ENCODE results near the gene NES.

Gene NES

DNA sequence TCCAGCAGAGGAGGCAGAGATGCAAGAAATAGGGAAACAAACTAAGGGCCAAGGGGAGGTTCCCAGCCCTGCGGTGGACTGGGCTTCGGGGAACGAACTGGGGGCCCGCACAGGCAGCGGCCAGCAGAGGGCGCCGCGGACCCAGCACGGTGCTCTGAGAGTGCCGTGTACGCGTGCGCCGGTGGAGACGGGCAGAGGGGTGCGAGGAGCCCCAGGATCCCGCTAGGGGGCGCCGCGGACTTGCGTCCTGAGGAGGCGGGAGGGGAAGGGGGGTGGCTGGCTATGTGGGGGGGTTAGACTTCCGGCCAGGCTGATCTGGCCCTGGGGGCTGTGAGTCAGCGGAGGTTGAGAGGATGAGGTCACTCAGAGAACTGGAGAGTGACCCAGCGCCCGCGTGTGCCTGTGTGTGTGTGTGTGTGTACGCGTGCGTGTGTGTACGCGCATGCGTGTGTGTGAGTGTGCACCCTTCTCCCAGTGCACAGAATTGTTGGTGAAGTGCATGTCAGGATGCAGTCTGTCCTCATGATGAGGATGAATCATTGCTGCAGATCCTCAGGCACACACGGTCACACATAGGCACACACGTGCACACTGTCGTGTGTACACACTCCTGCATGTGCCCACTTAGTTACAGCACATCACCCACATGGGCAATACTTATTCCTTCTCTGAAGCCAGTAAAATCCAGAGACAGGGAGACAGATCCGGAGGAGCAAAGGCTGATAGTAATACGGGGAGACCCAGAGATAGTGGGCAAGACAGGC lies 17.0 kb downstream of the NES start:
- DNase-seq, result peak; percentile 59

DNA sequence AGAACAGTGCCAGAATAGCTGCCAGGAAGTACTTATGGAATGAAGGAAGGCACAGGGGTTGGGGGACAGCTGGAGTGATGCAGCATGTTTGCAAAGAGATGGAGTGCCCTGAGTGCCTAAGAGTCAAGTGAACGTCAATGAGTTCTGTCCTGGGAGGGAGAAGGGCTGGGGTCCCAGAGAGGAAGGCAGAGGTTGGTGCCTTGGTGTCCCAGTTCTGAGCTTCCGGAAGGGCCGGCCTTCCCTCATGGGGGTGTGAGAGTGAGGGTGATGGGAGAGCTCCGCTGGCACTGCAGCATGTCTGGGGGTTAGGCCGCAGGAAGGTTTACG lies 17.6 kb downstream of the NES start:
- DNase-seq, result no peak

DNA sequence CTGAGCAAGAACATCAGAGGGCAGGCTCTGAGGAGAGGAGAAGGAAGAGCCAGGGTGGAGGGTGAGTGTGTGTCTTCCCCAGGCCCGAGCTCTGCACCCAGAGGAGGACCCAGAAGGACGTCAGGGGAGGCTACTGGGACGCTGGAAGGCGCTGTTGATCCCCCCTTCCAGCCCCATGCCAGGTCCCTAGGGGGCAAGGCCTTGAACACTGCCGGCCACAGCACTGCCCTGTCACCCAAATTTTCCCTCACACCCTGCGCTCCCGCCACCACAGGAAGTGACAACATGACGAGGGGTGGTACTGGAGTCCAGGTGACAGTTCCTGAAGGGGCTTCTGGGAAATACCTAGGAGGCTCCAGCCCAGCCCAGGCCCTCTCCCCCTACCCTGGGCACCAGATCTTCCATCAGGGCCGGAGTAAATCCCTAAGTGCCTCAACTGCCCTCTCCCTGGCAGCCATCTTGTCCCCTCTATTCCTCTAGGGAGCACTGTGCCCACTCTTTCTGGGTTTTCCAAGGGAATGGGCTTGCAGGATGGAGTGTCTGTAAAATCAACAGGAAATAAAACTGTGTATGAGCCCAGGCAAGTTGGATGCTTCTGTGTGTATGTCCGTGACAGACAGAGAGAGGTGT lies 18.1 kb downstream of the NES start:
- DNase-seq, result no peak

DNA sequence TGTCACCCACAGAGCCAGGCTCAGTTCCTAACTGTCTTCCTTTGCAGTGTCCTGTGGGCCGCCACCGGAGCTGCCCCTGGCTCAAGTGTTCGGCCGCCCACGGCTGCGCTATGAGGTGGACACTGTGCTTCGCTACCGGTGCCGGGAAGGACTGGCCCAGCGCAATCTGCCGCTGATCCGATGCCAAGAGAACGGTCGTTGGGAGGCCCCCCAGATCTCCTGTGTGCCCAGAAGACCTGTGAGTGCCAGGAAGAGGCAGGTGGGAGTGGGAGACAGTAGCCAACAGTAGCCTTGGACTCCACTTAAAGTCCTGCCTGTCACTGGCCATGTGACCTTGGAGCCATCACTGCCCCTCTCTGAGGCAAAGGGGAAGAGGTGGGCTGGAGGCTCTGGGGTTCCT lies 18.7 kb downstream of the NES start:
- DNase-seq, result no peak

DNA sequence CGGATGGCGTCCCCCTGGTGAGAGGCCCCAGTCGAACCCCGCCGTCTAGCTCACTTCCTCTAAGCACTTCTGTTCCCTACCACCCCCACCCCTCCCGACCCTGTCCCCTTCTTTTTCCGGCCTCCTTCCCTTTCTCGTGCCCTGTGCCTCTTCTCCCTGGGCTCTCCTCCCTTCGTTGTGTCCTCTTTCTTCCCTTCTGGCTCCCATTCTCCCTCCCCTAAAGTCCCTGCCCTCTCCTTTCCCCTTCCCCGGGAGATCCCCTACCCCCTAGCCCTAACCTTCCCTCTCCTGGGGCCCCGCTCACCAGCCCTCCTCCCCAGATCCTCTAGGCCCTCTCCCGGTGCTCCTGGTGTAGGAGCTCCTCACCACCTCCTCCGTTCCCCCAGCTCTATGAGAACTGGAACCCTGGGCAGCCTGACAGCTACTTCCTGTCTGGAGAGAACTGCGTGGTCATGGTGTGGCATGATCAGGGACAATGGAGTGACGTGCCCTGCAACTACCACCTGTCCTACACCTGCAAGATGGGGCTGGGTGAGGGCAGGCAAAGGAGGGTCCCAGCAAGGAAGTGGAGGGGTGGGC lies 19.4 kb downstream of the NES start:
- no peak for DNase-seq

DNA sequence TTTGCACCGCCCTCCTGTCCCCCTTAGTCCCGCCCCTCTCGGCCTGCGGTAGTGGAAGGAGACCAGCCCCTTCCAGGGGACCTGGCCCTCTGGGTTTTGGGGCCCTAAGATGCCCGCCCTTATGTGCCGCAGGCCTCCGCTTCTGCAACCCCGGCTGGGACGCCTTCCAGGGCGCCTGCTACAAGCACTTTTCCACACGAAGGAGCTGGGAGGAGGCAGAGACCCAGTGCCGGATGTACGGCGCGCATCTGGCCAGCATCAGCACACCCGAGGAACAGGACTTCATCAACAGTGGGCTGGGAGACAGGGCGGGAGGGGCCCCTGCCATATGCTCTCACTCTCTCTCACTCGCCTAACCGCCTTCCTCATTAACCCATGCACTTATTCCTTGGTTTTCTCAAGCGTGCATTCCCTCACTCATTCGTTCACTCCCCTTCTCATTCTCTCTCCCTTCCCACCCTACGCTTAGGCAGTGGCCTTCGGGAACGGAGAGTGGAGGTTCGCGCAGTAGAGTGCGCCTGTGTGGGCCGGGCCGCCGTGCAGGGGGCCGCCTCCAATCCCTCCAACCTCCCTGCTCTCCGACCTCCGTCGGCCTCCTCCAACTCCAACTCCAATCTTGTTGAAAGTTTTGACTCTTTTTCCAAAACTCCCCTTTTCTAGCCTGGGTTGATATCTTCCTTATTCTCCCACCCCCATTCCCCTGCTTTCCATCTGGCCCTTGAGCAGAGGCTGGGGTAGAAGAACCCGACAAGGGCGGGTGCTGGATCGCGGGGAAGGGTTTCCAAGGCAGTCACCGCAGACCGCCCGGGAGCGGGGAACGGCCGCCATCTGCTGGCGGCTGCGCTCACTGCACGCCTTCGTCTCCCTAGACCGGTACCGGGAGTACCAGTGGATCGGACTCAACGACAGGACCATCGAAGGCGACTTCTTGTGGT lies 20.1 kb downstream of the NES start:
- peak; percentile 28 for DNase-seq

DNA sequence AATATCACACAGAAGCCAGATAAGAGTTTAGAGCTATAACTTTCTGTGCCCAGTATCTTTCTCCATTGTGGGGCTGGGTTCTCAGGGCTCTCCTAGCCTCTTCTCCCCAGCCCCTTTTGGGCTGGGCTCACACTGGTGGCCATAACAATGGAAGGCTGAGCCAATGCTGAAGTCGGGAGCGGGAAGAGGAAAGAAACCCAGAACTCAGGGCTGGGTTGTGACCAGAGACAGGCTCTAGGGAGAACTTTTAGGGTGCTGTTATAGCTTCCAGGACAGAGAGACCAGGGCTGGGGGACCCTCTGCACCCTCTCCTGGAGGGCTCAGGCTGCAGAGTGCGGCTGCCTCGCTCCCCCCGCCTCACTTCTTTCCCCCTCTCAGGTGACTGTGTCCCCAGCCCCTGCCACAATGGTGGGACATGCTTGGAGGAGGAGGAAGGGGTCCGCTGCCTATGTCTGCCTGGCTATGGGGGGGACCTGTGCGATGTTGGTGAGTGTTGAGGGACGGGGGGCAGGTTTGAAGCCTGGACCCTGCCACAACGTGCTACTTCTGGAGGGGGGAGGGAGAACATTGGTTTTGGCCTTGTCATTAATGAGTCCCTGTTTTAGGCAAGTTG lies 21.2 kb downstream of the NES start:
- DNase-seq, result no peak

DNA sequence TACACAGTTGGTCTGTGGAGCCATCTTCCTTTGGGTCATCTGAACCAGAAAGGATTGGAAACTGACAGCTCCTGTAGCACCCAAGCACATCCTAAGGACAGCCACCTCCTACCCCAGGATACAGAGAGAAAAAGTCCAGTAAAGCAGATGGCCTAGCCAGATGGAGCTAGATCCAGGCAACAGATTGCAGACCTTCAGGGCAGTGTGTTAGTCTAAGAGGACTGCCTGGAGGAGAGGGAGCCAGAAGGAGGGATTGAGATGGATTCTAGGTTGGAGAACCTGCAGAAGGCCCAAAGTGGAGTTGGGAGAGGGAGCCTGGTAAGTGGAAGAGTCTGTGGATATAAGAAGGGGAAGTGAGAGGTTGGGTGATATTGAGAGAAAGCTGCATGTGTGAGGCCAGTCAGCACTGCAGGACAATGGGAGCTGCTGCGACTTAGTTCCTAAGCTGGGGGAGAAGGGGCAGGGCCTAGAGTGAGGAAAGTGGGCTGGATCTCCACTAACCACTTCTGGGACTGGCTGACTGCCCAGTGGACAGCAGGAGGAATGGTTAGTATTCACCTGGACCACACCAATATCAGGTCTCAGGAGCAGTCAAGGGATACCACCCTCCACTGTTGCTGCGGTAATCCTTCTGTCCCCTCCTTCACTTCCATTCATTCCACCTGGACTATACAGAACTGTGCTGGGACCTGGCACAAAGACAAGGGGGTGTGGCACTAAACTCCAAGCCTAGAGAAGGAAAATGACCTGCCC lies 21.9 kb downstream of the NES start:
- DNase-seq, result no peak

DNA sequence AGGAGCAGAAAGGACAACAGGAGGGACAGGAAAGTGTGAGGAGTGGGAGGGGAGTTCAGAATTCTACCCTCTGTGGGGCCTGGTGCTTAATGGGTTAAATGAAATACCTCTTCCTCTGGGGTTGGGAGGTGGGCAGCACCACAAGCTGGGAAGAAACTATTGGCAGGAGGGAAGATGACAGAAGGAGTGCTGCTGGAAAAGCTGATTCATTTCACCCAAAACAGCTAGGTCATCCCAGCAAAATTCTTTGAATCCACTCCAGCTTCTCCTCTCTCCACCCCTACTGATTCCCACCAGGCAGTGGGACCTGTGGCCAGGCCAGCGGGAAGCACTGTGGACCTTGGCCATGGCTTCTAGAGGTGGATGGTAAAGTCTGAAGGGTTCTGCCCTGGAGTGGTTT lies 22.5 kb downstream of the NES start:
- no peak for DNase-seq

DNA sequence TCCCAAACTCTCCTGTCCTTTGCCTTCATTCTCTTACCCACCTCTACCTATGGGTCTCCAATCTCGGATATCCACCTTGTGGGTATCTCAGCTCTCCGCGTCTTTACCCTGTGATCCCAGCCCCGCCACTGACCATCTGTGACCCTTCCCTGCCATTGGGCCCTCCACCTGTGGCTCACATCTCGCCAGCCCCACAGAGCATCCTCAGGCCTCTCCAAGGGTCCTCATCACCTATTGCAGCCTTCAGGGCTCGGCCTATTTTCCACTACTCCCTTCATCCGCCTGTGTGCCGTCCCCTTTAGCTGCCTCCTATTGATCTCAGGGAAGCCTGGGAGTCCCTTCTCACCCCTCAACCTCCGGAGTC lies 24.2 kb downstream of the NES start:
- no peak for DNase-seq

DNA sequence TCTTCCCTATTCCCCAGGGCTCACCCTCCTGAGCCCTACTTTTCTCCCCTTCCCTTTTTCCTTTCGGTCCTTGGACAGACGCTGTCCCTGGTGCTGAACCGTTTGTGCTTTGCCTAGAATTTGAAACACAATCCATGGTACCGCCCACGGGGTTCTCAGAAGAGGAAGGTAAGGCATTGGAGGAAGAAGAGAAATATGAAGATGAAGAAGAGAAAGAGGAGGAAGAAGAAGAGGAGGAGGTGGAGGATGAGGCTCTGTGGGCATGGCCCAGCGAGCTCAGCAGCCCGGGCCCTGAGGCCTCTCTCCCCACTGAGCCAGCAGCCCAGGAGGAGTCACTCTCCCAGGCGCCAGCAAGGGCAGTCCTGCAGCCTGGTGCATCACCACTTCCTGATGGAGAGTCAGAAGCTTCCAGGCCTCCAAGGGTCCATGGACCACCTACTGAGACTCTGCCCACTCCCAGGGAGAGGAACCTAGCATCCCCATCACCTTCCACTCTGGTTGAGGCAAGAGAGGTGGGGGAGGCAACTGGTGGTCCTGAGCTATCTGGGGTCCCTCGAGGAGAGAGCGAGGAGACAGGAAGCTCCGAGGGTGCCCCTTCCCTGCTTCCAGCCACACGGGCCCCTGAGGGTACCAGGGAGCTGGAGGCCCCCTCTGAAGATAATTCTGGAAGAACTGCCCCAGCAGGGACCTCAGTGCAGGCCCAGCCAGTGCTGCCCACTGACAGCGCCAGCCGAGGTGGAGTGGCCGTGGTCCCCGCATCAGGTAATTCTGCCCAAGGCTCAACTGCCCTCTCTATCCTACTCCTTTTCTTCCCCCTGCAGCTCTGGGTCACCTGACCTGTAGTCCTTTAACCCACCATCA lies 24.8 kb downstream of the NES start:
- DNase-seq, result no peak

DNA sequence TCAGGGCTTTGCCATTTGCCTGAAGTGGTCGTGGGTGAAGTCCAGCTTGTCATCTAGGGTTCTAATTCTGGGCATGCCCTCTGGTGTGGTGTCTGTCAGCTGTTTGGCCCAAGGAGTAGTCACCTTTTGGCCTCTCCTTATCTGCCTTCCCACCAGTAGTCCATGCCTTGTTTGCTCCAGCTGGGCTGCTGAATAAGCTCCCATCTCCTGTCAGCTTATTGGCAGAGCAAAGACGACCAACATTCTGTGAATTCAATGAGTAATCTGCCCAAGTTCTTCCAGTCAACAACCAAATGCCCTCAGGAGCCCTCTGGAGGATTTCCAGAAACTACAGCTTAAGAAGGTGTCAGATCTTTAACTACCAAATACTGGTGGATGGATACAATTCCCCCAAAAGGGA lies 28.3 kb downstream of the NES start:
- no peak for DNase-seq

DNA sequence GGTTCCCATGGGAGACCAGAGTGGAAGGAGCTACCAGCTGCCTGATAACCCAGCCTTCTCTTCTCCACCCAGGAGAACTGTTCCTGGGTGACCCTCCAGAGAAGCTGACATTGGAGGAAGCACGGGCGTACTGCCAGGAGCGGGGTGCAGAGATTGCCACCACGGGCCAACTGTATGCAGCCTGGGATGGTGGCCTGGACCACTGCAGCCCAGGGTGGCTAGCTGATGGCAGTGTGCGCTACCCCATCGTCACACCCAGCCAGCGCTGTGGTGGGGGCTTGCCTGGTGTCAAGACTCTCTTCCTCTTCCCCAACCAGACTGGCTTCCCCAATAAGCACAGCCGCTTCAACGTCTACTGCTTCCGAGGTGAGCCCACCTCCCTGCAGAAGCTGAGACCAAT lies 28.7 kb downstream of the NES start:
- no peak for DNase-seq

DNA sequence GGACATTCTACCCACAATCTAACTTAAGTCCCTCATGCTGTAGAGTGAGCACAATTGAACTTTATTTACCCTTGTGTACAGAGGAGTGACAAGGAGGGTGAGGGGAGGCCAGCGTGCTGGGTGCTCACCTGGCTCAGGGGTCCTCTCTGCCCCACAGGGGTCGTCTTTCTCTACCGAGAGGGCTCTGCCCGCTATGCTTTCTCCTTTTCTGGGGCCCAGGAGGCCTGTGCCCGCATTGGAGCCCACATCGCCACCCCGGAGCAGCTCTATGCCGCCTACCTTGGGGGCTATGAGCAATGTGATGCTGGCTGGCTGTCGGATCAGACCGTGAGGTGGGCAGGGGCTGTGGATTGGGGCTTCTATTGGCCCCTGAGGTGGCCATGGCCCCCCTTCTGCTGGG lies 29.9 kb downstream of the NES start:
- DNase-seq, result no peak

DNA sequence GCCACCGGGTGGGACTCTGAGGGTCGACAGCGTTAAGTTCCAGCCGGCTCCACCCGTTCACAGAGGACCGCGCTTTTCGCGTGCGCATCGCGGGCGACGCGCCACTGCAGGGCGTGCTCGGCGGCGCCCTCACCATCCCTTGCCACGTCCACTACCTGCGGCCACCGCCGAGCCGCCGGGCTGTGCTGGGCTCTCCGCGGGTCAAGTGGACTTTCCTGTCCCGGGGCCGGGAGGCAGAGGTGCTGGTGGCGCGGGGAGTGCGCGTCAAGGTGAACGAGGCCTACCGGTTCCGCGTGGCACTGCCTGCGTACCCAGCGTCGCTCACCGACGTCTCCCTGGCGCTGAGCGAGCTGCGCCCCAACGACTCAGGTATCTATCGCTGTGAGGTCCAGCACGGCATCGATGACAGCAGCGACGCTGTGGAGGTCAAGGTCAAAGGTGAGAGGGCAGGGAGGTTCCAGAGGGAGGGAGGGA lies 30.4 kb downstream of the NES start:
- DNase-seq, result no peak

DNA sequence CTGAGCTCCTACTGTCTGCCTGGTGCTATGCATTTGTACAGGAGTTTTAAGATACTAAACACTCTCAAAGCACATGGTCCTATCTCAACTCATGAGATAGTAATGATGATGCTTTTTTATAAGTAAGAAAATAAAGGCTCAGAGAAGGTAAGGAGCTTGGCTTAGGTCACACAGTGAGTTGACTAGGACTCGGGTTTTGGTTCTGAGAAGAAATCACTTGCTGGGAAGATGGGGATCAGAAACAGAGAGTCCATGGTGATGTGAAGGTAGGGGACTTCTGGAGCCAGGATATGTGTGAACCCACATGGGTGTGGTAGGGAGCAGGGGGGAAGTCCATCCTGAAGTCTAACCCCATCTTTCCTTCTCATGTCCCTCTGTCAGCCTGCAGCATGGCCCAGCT lies 31.5 kb downstream of the NES start:
- DNase-seq, result no peak

DNA sequence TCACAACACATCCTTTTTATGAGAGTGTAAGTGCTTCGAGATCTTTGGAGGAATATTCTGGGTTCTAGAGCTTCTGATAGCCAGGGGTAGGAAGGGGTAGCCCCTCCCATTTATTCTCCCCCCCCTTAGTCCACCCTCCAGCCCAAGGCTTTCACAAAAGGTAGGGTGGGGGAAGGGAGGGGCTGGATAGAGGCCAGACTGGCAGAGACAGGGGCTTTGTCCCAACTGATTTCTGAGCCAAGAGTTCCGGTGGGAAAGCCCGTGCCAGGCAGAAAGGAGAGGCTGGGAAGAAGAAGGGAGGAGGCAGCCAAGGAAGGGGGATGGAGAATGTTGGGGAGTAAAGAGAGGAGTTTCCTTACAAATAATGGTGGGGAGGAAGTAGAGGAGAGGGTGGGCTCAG lies 32.2 kb downstream of the NES start:
- no peak for DNase-seq

DNA sequence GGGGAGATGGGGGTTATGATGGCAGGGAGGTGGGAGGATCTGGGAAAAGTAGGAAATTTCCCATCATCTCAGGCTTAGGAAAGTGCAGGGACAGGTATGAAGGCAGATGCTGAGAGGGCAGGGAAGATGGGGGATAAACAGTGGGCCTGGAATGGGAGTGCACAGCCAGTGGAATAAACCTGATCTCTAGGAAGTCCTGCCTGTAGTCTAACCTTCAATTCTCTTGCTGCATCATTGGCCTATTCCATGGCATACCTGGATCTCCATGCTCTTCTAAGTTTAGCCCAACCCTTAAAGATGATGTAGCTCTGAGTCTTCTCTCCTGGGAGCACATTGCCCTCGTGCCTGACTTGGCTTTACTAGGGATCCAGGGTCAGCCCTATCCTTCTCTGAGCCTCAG lies 32.6 kb downstream of the NES start:
- DNase-seq, result no peak

DNA sequence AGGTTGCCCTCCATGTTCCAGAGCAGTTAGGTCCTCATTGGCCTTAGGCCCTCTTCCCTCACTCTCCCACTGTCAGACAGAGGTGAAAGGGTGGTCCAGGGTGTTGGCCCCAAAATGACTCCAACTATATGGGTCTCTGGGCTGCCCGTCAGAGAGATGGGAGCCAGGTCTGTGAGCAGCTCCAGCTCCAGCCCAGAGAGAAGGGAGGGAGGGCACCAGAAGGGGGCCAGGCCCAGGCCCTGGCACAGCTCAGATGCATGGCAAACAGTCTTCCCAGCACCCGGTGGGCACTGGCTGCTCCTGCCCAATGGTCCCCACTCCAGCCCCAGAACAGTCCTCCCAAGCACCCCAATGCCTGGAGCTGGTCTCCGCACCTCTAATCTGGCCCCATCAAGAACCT lies 33.1 kb downstream of the NES start:
- no peak for DNase-seq

DNA sequence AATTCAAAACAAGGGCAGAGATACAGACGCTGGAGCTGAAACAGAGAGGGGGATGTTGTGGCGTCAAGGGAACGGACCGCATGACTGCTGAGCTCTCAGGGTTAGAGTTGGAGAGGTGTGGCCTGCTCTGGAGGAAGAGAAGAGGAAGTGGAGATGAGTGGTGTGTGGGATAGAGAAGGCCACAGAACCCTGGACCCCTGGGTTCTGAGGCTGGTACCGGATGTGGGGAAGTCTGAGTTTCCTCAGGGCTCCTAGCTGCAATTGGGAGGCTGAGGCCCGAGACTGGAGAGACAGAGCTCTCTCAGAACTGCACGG lies 33.5 kb downstream of the NES start:
- no peak for DNase-seq

DNA sequence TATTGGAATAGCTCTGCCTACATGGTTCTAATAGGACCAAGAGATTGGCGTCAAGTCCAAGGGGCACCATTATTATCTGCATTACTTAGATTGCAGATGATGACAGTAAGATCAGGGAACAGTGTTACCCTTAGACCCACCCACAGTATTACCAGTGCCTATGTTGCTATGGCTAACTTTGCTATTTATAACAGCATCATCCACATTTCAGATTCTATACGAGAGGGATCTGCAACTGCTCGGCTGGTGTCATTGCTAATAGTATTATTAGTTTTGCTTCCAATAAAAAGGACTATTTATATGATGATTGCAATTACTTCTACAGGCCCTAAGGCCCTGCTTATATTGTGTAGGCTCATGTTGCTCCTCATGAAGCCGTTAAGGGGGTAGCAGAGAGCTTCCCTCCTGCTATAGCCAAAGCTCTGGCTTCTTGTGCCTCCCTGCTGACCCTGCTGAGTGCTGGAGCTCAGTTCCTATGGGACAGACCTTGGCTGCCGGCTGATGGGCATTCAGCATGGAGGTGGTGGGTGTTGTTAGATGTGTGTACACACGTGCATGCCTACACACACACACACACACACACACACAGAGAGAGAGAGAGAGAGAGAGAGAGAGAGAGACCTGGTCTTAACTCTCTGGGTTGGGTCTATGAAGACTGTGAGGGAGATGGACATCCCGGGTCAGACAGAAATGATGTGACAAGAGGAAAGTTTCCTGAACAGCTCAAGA lies 34.0 kb downstream of the NES start:
- no peak for DNase-seq

Data from NCI-H187 treated with DMSO at 0.1 percent for 48 hours (cell line).